Natural killer cell (primary cell): ENCODE measurements around the gene CD2AP. TPM values are rescaled to one million over a fixed set of nuclear protein-coding genes. Genes with fewer than 3 reads are reported as not detected.

ENCODE experiments used
- ATAC-seq, 3 donors: fragments of 150-1000 bp in 2 of 3; fragments of 200-7000 bp in 1 of 3; cut with Tn5 transposase; 1 replicate in 1 of 3; 2 replicates in 2 of 3; pipeline ENCODE4 v1.10.0; 2021; ENCODE audit warnings: mild to moderate bottlenecking in 2 of 3, moderate library complexity in 2 of 3
- DNase-seq, 2 donors: peaks; one replicate each; pipeline versions ENCODE4 v3.0.0 to v3.0.0-alpha.2; 2013 to 2021; ENCODE audit warnings: mixed read lengths in 1 of 2
- H3K27ac ChIP-seq: one replicate; pipeline ENCODE4 v1.5.1; 2013; ENCODE audit warnings: mild to moderate bottlenecking, low read length
- H3K27me3 ChIP-seq: one replicate; pipeline ENCODE4 v1.6.1; 2013; ENCODE audit warnings: low read length; ENCODE audit not compliant: control insufficient read depth, insufficient read depth
- H3K36me3 ChIP-seq: one replicate; pipeline ENCODE4 v1.6.1; 2013; ENCODE audit warnings: low read length; ENCODE audit not compliant: control insufficient read depth, insufficient read depth
- H3K4me1 ChIP-seq: one replicate; pipeline ENCODE4 v1.6.1; 2013; ENCODE audit warnings: low read length; ENCODE audit not compliant: control insufficient read depth, insufficient read depth
- H3K4me3 ChIP-seq: one replicate; pipeline ENCODE4 v1.5.1; 2013; ENCODE audit warnings: low read length
- H3K9me3 ChIP-seq: one replicate; pipeline ENCODE4 v1.6.1; 2013; ENCODE audit warnings: low read length; ENCODE audit not compliant: control insufficient read depth, insufficient read depth
- H3K27ac Mint-ChIP-seq, 2 donors: one replicate each; pipeline ENCODE4 v1.8.0; 2022; ENCODE audit warnings: mild to moderate bottlenecking in 2 of 2, mixed read lengths in 2 of 2, moderate library complexity in 1 of 2
- H3K27me3 Mint-ChIP-seq, 2 donors: one replicate each; pipeline ENCODE4 v1.8.0; 2022; ENCODE audit warnings: low read depth in 2 of 2, mixed read lengths in 2 of 2
- H3K36me3 Mint-ChIP-seq: one replicate; pipeline ENCODE4 v1.8.0; 2022; ENCODE audit warnings: mixed read lengths
- H3K4me1 Mint-ChIP-seq, 2 donors: one replicate each; pipeline ENCODE4 v1.8.0; 2022; ENCODE audit warnings: mixed read lengths in 2 of 2
- H3K4me3 Mint-ChIP-seq: one replicate; pipeline ENCODE4 v1.8.0; 2022; ENCODE audit warnings: mild to moderate bottlenecking, moderate library complexity, mixed read lengths
- H3K9me3 Mint-ChIP-seq, 2 donors: one replicate each; pipeline ENCODE4 v1.8.0; 2022; ENCODE audit warnings: mixed read lengths in 2 of 2
- WGBS: methylation state at CpG from one replicate; pipeline ENCODE4 v1.1.7; 2013; ENCODE audit warnings: missing lambda C conversion rate; ENCODE audit not compliant: insufficient coverage; 5-methylcytosine and 5-hydroxymethylcytosine counted together
- intact Hi-C: fragments of 100-400 bp; cut with micrococcal nuclease; formaldehyde crosslinking; loops from one replicate; pipeline ENCODE4 v1.14.2; 2022
- total RNA-seq, 4 donors: library from RNA; stranded (reverse); fragments of 120-200 nt in 1 of 4; gene quantifications; one replicate each; pipeline versions ENCODE4 v1.2.3 to v1.2.4, GENCODE V29; 2013 to 2022
- TF ChIP-seq, protein P1 (sequence below): fragments of 200-600 bp; IDR thresholded peaks from one replicate; pipeline ENCODE4 v1.8.0; 2022; ENCODE audit warnings: antibody characterized with exemption

Gene CD2AP, protein sequence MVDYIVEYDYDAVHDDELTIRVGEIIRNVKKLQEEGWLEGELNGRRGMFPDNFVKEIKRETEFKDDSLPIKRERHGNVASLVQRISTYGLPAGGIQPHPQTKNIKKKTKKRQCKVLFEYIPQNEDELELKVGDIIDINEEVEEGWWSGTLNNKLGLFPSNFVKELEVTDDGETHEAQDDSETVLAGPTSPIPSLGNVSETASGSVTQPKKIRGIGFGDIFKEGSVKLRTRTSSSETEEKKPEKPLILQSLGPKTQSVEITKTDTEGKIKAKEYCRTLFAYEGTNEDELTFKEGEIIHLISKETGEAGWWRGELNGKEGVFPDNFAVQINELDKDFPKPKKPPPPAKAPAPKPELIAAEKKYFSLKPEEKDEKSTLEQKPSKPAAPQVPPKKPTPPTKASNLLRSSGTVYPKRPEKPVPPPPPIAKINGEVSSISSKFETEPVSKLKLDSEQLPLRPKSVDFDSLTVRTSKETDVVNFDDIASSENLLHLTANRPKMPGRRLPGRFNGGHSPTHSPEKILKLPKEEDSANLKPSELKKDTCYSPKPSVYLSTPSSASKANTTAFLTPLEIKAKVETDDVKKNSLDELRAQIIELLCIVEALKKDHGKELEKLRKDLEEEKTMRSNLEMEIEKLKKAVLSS
- 10 to 100 TPM; 23.8 to 26.3 (median 26.3) TPM for total RNA-seq
- 43.7 TPM for total RNA-seq (2013)

DNA sequence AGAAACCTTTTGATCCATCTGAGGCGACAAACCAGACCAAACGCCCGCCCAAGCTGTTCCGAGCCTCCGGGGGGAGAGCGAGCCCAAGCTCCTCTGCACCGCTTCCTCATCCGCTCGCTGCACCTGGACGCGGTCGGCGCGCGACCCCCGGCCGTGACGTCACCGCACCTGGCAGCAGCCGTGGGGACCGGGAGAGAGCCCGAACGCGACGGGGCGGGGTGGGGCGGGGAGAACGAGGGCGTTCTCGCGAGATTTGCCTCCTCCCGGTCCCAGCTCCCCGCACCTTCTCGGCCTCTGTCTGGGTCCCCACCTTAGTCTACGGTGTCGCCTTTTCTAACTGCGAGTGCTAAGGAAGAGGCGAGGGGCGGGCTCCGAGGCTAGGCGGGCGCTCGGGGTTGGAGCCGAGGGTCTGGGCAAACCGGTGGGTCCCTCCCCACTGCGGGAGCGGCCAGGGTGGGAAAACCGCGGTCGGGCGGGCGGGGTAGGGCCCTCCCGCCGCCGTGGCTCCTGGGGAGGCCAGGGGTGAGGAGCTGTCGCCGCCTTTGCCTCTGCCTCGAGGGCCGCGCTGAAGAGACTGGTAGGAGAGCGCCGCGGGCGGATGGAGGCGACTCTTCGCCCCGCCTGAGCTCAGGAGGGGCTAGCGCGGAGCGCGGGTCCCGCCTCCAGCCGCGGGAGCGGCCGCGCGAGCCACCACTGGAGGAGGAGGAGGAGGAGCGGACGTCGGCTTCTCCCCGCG, at the start of gene CD2AP:
Gene CD2AP (plus strand): TSS at position 293 of the 736 bp plus-strand sequence. CDS start 456 bp downstream, outside the sequence.
- TF ChIP-seq, protein P1, sequence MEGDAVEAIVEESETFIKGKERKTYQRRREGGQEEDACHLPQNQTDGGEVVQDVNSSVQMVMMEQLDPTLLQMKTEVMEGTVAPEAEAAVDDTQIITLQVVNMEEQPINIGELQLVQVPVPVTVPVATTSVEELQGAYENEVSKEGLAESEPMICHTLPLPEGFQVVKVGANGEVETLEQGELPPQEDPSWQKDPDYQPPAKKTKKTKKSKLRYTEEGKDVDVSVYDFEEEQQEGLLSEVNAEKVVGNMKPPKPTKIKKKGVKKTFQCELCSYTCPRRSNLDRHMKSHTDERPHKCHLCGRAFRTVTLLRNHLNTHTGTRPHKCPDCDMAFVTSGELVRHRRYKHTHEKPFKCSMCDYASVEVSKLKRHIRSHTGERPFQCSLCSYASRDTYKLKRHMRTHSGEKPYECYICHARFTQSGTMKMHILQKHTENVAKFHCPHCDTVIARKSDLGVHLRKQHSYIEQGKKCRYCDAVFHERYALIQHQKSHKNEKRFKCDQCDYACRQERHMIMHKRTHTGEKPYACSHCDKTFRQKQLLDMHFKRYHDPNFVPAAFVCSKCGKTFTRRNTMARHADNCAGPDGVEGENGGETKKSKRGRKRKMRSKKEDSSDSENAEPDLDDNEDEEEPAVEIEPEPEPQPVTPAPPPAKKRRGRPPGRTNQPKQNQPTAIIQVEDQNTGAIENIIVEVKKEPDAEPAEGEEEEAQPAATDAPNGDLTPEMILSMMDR = no peak
- intact Hi-C loops = loop anchor here (5.0 kb wide), 1 partner anchor 65 kb away; no protein-coding TSS in a partner anchor
- 0% methylated on average over 83 of the region's 83 CpGs for WGBS
- Histone ChIP-seq H3K27ac (peak within 1 kb of the TSS; percentile 93), H3K9me3 (no peaks in the 10 kb centered on the region), H3K27me3 (no peaks in the 10 kb centered on the region), H3K4me3 (peak within 1 kb of the TSS; percentile 60), H3K36me3 (no peaks in the 10 kb centered on the region), H3K4me1 (peaks cover 10% of the 10 kb centered on the region)
- DNase-seq (peak; percentile 76 to 96), ATAC-seq (peak; percentile 80 to 90 (median 83))
- H3K4me3 Mint-ChIP-seq = peak within 1 kb of the TSS; percentile 100
- no peaks in the 10 kb centered on the region for H3K9me3 Mint-ChIP-seq
- peaks cover 24 to 34% of the 10 kb centered on the region in 2 donors for H3K4me1 Mint-ChIP-seq
- no peaks in the 10 kb centered on the region for H3K36me3 Mint-ChIP-seq
- peak within 1 kb of the TSS; percentile 95 for H3K27ac Mint-ChIP-seq
- no peaks in the 10 kb centered on the region for H3K27me3 Mint-ChIP-seq

DNA sequence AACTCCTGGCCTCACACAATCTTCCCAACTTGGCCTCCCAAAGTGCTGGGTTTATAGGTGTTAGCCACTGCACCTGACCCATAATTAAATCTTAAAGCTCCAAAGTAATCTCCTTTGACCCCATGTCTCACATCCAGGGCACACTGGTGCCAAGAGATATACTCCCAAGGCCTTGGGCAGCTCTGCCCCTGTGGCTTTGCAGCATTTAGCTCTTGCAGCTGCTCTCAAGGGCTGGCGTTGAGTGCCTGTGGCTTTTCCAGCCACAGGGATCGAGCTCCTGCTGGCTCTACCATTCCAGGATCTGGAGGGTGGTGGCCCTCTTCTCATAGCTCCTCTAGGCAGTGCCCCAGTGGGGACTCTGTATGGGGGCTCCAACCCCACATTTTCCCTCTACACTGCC, 49.3 kb upstream of the CD2AP start:
- 88% methylated on average over 2 of the region's 2 CpGs for WGBS
- H3K36me3 Mint-ChIP-seq = peaks cover 8% of the 10 kb centered on the region
- no peak overlapping the region for H3K27ac ChIP-seq
- DNase-seq = no peak
- peaks cover 5 to 10% of the 10 kb centered on the region in 2 donors for H3K9me3 Mint-ChIP-seq
- intact Hi-C loops = no loop called here
- H3K27me3 Mint-ChIP-seq = no peaks in the 10 kb centered on the region
- no peak for ATAC-seq
- no peak overlapping the region for H3K4me3 Mint-ChIP-seq
- H3K36me3 ChIP-seq = no peaks in the 10 kb centered on the region
- H3K27me3 ChIP-seq = no peaks in the 10 kb centered on the region
- no peaks in the 10 kb centered on the region for H3K4me1 ChIP-seq
- no peak overlapping the region for H3K4me3 ChIP-seq
- peaks cover 19% of the 10 kb centered on the region for H3K9me3 ChIP-seq
- H3K27ac Mint-ChIP-seq = no peak overlapping the region
- H3K4me1 Mint-ChIP-seq = no peaks in the 10 kb centered on the region
- TF ChIP-seq, protein P1 = no peak

DNA sequence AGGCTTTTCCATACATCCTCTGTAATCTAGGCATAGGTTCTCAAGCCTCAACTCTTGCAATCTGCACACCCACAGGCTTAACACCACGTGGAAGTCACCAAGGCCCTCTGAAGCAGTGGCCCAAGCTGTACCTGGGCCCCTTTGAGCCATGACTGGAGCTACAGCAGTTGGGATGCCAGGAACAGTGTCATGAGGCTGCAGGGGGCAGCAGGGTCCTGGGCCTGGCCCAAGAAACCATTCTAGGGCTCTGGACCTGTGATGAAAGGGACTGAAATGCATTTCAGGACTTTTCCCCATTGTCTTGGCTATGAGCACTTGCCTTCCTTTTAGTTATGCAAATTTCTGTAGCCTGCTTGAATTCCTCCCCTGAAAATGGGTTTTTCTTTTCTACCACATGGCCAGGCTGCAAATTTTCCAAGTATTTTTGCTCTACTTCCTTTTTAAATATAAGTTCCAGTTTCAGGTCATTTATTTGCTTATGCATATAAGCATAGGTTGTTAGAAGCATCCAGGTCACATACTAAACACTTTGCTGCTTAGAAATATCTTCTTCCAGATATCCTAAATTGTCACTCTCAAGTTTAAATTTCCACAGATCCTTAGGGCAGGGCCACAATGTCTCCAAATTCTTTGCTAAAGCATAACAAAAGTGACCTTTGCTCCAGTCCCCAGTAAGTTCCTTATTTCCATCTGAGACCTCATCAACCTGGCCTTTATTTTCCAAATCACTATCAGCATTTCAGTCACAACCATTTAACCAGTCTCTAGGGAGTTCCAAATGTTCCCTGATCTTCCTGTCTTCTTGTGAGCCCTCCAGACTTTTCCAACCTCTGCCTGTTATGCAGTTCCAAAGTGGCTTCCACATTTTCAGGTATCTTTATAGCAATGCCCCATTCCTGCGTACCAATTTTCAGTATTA, 48.6 kb upstream of the CD2AP start:
- TF ChIP-seq, protein P1 = no peak
- WGBS = 67% methylated on average over 2 of the region's 2 CpGs

More for the DNA sequence above, 48.6 kb upstream of the CD2AP start:
- DNase-seq (no peak), ATAC-seq (no peak)
- H3K9me3 Mint-ChIP-seq = peaks cover 5 to 10% of the 10 kb centered on the region in 2 donors
- H3K9me3 ChIP-seq = peaks cover 19% of the 10 kb centered on the region
- H3K4me1 Mint-ChIP-seq = no peaks in the 10 kb centered on the region
- intact Hi-C loops = no loop called here
- H3K27me3 Mint-ChIP-seq = no peaks in the 10 kb centered on the region
- no peak overlapping the region for H3K27ac Mint-ChIP-seq
- no peak overlapping the region for H3K27ac ChIP-seq
- no peak overlapping the region for H3K4me3 Mint-ChIP-seq
- H3K36me3 Mint-ChIP-seq = peaks cover 8% of the 10 kb centered on the region
- H3K4me1 ChIP-seq = no peaks in the 10 kb centered on the region
- H3K4me3 ChIP-seq = no peak overlapping the region
- H3K36me3 ChIP-seq = no peaks in the 10 kb centered on the region
- H3K27me3 ChIP-seq = no peaks in the 10 kb centered on the region
